ENCODE measurements around the gene ZNHIT6.

- TF ChIP-seq CTCF (IDR thresholded peaks at IDR 0.05; ENCODE audit: extremely low read depth in 1 of 2, insufficient read depth in 1 of 2, low read depth in 1 of 2, low read length in 2 of 2) (peak; percentile 17 to 42), POLR2A (IDR thresholded peaks at IDR 0.05; ENCODE audit: low read depth, low read length) (peak; percentile 60), POLR2AphosphoS5 (IDR thresholded peaks at IDR 0.05; ENCODE audit: insufficient read depth, low read depth, low read length) (peak; percentile 36), MAX (IDR thresholded peaks at IDR 0.05; ENCODE audit: insufficient read depth, insufficient read length) (peak; percentile 39), MYC (IDR thresholded peaks at IDR 0.05; ENCODE audit: low read depth, low read length) (peak; percentile 86), FOS (IDR thresholded peaks at IDR 0.05; ENCODE audit: borderline replicate concordance, insufficient read depth, low read length) (no peak), EZH2 (IDR thresholded peaks at IDR 0.05; ENCODE audit: borderline replicate concordance, low read depth, low read length, severe bottlenecking) (no peak), JUN (IDR thresholded peaks at IDR 0.05; ENCODE audit: borderline replicate concordance, insufficient read depth, insufficient read length, low read depth) (no peak), GATA2 (IDR thresholded peaks at IDR 0.05; ENCODE audit: insufficient read depth, insufficient read length, low read depth, low read length) (no peak)
Measured at GRCh38 chr1:85707990-85708828, at the start of gene ZNHIT6.
